K562 (cell line): ENCODE measurements around the gene CHD2. TPM values are rescaled to one million over a fixed set of nuclear protein-coding genes. Genes with fewer than 3 reads are reported as not detected.

ENCODE experiments used
- BCLAF1 ChIP-seq, 2 experiments: fragments of 450-650 bp in 1 of 2; IDR thresholded peaks; 2 replicates each; pipeline ENCODE4 v1.6.1; 2011 to 2017; ENCODE audit warnings: low read depth in 2 of 2, antibody characterized with exemption in 1 of 2, borderline replicate concordance in 1 of 2, low read length in 1 of 2, mild to moderate bottlenecking in 1 of 2, mixed read lengths in 1 of 2; ENCODE audit not compliant: control insufficient read depth in 1 of 2
- CLOCK ChIP-seq: fragments of 250-450 bp; sonication (Bioruptor Pico); IDR thresholded peaks from 2 replicates; pipeline ENCODE4 v1.4.0; 2020; ENCODE audit warnings: mild to moderate bottlenecking, moderate library complexity, borderline replicate concordance
- HEY1 ChIP-seq: fragments of 250-450 bp; sonication (Bioruptor Pico); IDR thresholded peaks from 2 replicates; pipeline ENCODE4 v1.5.0; 2020; ENCODE audit warnings: mild to moderate bottlenecking, moderate library complexity, borderline replicate concordance
- JUND ChIP-seq, 2 experiments: IDR thresholded peaks; 2 replicates in 1 of 2; 3 replicates in 1 of 2; pipeline ENCODE4 v1.6.1; 2011; ENCODE audit warnings: borderline replicate concordance in 2 of 2, low read depth in 2 of 2, low read length in 2 of 2, improper control_type of control experiment in 1 of 2, missing biosample characterization in 1 of 2, missing genetic modification characterization in 1 of 2, missing genetic modification reagents in 1 of 2
- KDM4B ChIP-seq, 2 experiments: fragments of 450-650 bp in 1 of 2; sonication (generic) in 1 of 2; IDR thresholded peaks; 2 replicates each; pipeline ENCODE4 v1.6.1; 2016 to 2017; ENCODE audit warnings: borderline replicate concordance in 2 of 2, antibody characterized with exemption in 1 of 2, low read depth in 1 of 2, mild to moderate bottlenecking in 1 of 2
- LCOR ChIP-seq: sonication (generic); formaldehyde crosslinking; IDR thresholded peaks from 2 replicates; pipeline ENCODE4 v1.8.0; 2022; ENCODE audit warnings: mild to moderate bottlenecking, missing genetic modification reagents
- MAFG ChIP-seq: fragments of 450-650 bp; conservative IDR thresholded peaks from 2 replicates; pipeline ENCODE4 v1.6.1; 2016; ENCODE audit warnings: missing genetic modification characterization, missing compliant biosample characterization
- MXD1 ChIP-seq: fragments of 250-450 bp; sonication (Bioruptor Pico); IDR thresholded peaks from 2 replicates; pipeline ENCODE4 v1.8.0; 2021; ENCODE audit warnings: borderline replicate concordance, mild to moderate bottlenecking, moderate library complexity; ENCODE audit not compliant: poor library complexity, severe bottlenecking
- ZNF253 ChIP-seq: fragments of 250-450 bp; sonication (Bioruptor Pico); conservative IDR thresholded peaks from 2 replicates; pipeline ENCODE4 v1.6.1; 2021; ENCODE audit warnings: mild to moderate bottlenecking
- ZNF644 ChIP-seq: fragments of 200-800 bp; sonication (Bioruptor generic); IDR thresholded peaks from 2 replicates; pipeline ENCODE4 v1.6.1; 2016; ENCODE audit warnings: low read depth, missing genetic modification characterization, missing compliant biosample characterization
- polyA plus RNA-seq, 8 experiments: library from polyadenylated mRNA; depleted of rRNA in 4 of 8; stranded (reverse) in 5 of 8; unstranded in 3 of 8; fragments of >200 nt; fragmentation: Nextera tagmentation in 2 of 8; fragmentation: Illumina TruSeq in 1 of 8; extraction: Ambion mirVana in 2 of 8; extraction: Trizol in 1 of 8; gene quantifications; 2 replicates each; pipeline versions ENCODE4 v1.2.1 to v1.2.3, GENCODE V29; 2011 to 2014; ENCODE audit warnings: inconsistent platforms in 1 of 8, missing spikeins in 1 of 8
- total RNA-seq, 7 experiments: library from RNA; depleted of rRNA in 6 of 7; stranded (reverse); fragments of >200 nt in 6 of 7; fragmentation: Illumina TruSeq in 2 of 7; extraction: Trizol in 2 of 7; gene quantifications; 2 replicates each; pipeline versions ENCODE4 v1.2.1 to v1.2.3, GENCODE V29; 2011 to 2021; ENCODE audit warnings: low replicate concordance in 1 of 7

The CHD2 gene
- total and polyA plus RNA-seq, 9 of the 15 experiments (the other 6 are each of a cell fraction or from before 2014, with no cell fraction given): 38.9 to 70.8 (median 56.2) TPM

- peak; percentile 46; the same call in 1 of the 2 replicates for TF ChIP-seq JUND (IDR thresholded peaks at IDR 0.05; ENCODE audit: borderline replicate concordance, low read depth, low read length)
- peak; percentile 39; the same call in 2 of the 3 replicates for TF ChIP-seq JUND (tag; IDR thresholded peaks at IDR 0.05; ENCODE audit: borderline replicate concordance, low read depth, low read length)
- no peak for TF ChIP-seq CLOCK (CRISPR knock-in tag)
- TF ChIP-seq ZNF644: no peak
- no peak for TF ChIP-seq ZNF253 (CRISPR knock-in tag)
- no peak for TF ChIP-seq LCOR (CRISPR knock-in tag)
- peak; percentile 81 for TF ChIP-seq MAFG (tag)
- TF ChIP-seq HEY1 (CRISPR knock-in tag): no peak
- no peak for TF ChIP-seq MXD1 (CRISPR knock-in tag)
- no peak for TF ChIP-seq KDM4B (IDR thresholded peaks at IDR 0.05; ENCODE audit: borderline replicate concordance in 2 of 2, low read depth in 1 of 2)
- no peak for TF ChIP-seq BCLAF1 (IDR thresholded peaks at IDR 0.05; ENCODE audit: borderline replicate concordance in 1 of 2, control insufficient read depth in 1 of 2, low read depth in 2 of 2, low read length in 1 of 2)
Observed at GRCh38 chr15:92907229-92907628, 7.1 kb downstream of the CHD2 start (continued).
